ENCODE results near the gene HLF.

The HLF gene

DNA sequence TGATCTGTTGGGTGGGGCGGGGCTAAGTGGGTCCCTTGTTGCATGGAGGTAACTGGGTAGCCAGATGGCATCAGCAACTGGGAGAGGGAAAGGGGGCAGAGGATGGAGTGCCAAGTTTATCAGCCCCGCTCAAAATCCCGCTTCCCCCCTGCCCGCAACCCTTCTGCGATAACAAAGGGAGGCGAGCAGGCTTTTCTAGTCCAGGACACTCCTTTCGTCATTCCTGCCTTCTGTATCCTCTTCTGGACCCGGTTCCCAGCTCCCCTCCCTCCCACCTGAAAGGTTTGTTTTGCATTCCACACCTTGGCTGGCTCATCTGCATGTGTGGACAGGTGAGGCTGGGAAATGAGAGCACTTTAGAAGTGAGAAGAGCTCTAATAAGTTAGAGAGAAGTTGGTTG lies 53.3 kb downstream of the HLF start:
- no peak overlapping the region for H3K27ac ChIP-seq

DNA sequence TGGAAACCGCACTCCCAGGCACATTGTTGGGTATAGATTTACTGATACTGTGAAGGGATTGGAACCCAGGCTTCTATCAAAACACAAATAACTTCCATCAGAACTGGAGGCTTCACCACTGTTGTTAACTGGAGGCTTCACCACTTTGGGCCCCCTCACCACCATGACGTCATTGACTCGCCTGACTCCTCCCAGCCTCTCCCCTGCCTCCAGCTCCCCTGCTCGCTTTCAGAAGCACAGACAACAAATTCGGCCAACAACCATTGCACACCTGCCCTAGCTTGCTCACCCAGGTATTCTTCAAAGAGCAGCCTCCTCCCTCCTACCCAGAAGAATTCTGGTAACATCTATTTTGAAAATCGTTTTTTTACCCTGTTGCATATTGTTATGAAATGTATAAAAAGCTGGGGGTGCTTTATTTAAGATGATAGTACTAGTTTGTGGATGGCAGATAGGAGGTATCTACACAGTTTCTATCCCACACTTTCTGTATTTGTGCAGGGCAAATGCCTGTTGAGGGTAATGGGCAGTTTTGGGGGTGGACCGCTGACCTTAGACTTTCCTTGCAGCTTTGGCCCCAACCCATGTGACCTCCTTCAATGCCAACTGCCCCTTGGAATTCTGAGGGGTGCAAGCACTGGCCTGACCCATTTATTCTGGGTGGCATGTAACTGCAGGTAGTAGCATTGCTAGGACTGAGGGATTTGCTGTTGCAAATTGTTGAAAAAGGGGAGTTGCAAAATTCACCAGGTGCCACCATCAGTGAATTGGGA lies 54.1 kb downstream of the HLF start:
- DNase-seq (ENCODE audit: low spot score) = no peak
- no peak overlapping the region for H3K27ac ChIP-seq
- H3K4me3 ChIP-seq = no peak overlapping the region
- TF ChIP-seq CTCF (IDR thresholded peaks at IDR 0.05) = no peak

More for the DNA sequence above, 53.3 kb downstream of the HLF start:
- no peak overlapping the region for H3K4me3 ChIP-seq
- no peak for TF ChIP-seq CTCF (IDR thresholded peaks at IDR 0.05)
- DNase-seq (ENCODE audit: low spot score) = no peak

- no peak for TF ChIP-seq CTCF (IDR thresholded peaks at IDR 0.05)
- Histone ChIP-seq H3K4me3 (no peak overlapping the region), H3K27ac (no peak overlapping the region)
- DNase-seq (ENCODE audit: low spot score) = no peak
Observed at GRCh38 chr17:55319933-55320593, 55.3 kb downstream of the HLF start.

- H3K27ac ChIP-seq = no peak overlapping the region
- TF ChIP-seq CTCF (IDR thresholded peaks at IDR 0.05) = no peak
- no peak for DNase-seq (ENCODE audit: low spot score)
- H3K4me3 ChIP-seq = no peak overlapping the region
Observed at GRCh38 chr17:55320594-55321426, 56.0 kb downstream of the HLF start.

DNA sequence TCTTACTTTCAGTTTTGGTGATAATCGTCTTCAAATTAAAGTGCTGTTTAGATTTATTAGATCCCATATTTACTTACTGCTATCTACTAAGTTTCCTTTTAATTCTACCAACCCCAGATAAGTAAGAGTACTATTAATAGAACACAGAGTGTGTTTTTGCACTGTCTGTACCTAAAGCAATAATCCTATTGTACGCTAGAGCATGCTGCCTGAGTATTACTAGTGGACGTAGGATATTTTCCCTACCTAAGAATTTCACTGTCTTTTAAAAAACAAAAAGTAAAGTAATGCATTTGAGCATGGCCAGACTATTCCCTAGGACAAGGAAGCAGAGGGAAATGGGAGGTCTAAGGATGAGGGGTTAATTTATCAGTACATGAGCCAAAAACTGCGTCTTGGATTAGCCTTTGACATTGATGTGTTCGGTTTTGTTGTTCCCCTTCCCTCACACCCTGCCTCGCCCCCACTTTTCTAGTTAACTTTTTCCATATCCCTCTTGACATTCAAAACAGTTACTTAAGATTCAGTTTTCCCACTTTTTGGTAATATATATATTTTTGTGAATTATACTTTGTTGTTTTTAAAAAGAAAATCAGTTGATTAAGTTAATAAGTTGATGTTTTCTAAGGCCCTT lies 56.8 kb downstream of the HLF start:
- TF ChIP-seq CTCF (IDR thresholded peaks at IDR 0.05) = no peak
- Histone ChIP-seq H3K27ac (no peak overlapping the region), H3K4me3 (no peak overlapping the region)
- no peak for DNase-seq (ENCODE audit: low spot score)

GRCh38 chr17:55322453-55322985 lies 57.8 kb downstream of the HLF start:
- no peak overlapping the region for H3K4me3 ChIP-seq
- no peak for DNase-seq (ENCODE audit: low spot score)
- no peak overlapping the region for H3K27ac ChIP-seq
- no peak for TF ChIP-seq CTCF (IDR thresholded peaks at IDR 0.05)
